GM12892 (cell line): ENCODE data around the gene CIAO2B.

Source experiments
- DNase-seq: peaks from one replicate; pipeline ENCODE4 v3.0.0; 2011; ENCODE audit not compliant: insufficient read length
- FAIRE-seq: peaks from 2 replicates; lab custom pipeline; 2011; peaks lifted over from hg19 to GRCh38; lab: Jason Lieb, UNC
- POLR2A ChIP-seq: IDR thresholded peaks from 2 replicates; pipeline ENCODE4 v1.6.1; 2011; ENCODE audit warnings: low read depth, low read length, control low read depth
- POLR2AphosphoS5 ChIP-seq: IDR thresholded peaks from 2 replicates; pipeline ENCODE4 v1.6.1; 2011; ENCODE audit warnings: low read depth, low read length, control low read depth
- TAF1 ChIP-seq: IDR thresholded peaks from 2 replicates; pipeline ENCODE4 v1.6.1; 2011; ENCODE audit warnings: low read depth, mild to moderate bottlenecking, control low read depth, low read length, borderline replicate concordance

Gene CIAO2B

DNA sequence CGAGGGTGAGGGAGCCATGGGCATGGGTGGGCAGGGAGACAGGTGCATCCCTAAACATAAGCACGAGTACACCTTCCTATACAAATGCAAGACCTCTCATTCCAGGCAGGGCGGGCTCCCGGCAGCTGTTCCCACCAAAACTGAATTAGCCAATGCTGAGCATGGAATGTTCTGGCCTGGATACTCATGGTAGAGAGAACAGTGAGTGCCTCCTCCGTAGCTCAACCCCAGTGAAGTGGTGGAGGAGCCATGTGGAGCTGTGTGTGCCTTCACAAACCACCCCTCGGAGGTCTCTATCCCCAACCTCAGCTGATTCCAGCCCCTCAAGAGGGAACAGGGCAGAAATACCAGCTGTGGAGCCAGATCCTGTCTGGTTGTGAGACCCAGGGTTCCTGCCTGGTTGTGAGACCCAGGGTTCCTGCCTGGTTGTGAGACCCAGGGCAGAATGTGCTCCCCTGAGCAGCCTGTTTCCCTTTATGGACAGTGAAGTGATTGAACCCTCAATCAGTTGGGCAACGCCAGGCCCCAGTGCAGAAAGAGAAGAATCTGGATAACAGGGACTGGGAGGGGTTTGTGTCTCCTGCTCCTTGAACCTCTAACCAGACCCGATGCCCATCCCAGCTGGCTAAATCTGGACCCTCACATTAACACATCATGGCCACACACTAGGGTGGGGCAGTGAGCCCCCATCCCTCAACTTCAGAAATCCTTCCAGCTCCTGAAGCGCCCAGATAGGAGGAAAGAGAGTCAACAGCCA, 13.1 kb downstream of the CIAO2B start:
- DNase-seq (no peak), FAIRE-seq (no peak)
- TF ChIP-seq POLR2AphosphoS5 (no peak), POLR2A (no peak), TAF1 (no peak)

DNA sequence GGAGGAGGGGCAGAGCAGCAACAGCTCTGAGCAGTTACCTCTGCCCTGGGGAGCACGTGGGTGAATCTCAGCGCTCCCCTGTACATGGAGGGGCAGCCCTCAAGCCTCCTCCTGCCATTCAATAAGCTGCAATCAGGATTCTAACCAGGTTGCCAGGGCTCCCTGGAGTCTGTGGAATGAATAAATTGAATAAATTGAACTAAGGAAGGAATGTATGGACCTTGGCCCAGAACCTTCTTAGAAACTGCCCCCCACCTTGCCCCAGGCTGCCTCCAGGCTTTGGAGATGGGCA, 14.0 kb downstream of the CIAO2B start:
- no peak for TF ChIP-seq TAF1
- TF ChIP-seq POLR2A: no peak
- no peak for TF ChIP-seq POLR2AphosphoS5
- FAIRE-seq (no peak), DNase-seq (no peak)

DNA sequence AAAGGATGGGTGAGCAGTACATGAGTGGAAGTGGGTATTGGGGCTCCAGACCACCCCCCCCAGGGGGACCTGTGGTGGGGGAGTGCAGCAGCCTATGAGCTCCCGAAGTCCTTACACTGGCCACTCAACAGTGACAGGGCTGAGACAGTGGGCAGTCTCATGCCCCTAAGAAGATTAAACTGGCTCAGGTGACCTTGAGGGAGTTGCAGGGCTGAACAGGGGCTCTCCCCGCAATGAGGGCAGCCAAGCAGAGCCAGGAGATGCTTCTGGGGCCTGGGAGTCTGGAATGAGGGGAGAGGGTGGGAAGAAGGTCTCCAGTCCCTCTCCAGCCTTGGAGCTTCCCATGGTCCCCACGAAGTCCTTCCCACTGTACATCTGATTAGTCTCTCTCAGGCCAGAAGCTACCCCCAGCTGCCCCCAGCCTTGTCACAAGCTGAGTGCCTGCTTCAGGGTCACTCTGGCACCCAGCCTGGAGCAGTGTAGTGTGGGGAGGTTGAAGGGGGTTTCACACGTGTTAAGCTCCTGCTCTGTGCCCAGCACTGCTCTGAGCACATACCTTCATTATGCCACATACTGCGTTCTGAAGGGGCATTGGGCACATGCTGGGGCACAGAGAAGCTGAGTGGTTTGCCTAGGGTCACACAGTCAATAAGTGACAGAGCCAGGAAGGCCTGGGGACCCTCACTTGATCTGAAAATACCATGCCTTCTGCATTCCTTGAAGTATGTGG, 14.5 kb downstream of the CIAO2B start:
- FAIRE-seq (no peak), DNase-seq (no peak)
- TF ChIP-seq POLR2AphosphoS5 (no peak), TAF1 (no peak), POLR2A (no peak)

DNA sequence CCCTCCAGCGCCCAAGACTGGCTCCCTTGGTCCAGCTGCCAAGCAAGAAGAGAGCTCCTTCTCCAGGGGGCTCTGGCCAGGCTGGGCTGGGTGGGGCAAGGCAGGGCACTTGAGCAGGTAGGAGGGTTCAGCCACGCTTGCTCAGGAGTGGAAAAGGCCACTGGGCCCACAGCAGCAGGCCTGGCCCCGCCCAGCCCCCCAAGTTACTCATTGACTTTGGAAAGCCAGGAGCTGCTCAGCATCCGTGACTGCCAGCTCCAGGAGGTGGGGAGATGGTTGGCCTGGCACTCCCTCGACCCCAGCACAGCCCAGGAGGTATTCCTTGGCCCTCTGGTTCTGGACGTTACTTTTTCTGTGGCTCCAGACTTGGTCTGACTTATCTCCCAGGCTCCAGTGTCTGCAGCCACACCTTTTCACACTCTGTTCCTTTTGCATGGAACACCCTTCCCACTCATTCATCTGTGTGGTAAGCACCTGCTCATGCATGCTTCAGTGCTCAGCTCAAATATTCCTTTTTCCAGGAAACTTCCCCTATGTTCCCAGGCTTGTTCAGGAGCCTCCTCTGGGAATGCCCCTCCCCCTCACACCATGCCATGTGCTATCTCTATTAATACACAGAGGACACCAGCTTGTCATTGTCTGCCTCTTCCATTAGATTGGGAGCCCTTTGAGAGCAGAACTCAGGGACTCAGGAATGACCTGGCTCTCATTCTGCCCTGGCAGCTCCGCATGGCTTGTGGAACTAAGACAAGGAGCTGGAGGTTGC, 15.2 kb downstream of the CIAO2B start, which contains the start of gene CDH16:
Gene CDH16 (minus strand): TSS at position 83 of the 766 bp plus-strand sequence. CDS start 820 bp downstream, outside the sequence.
- no peak for FAIRE-seq
- DNase-seq: no peak
- no peak for TF ChIP-seq TAF1
- no peak for TF ChIP-seq POLR2A
- no peak for TF ChIP-seq POLR2AphosphoS5

DNA sequence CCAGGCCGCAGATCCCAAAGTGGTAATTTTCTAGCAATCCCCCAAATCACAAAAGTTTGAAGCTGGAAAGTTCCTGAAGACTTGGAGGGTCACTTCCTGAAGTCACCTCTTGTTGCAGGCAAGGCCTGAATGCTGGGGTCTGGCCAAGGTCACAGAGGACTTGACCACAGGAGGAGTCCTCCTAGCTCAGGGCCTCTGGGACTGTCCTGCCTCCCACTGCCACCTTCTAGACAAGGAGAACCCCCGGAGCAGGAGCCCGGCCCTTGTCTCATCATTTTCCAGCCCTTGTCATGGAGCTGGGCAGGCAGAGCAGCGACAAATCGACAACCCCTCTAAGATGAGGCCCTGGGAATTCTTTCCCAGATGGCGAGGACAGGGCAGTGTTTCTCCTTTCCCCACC, 15.8 kb downstream of the CIAO2B start:
- no peak for DNase-seq
- FAIRE-seq: no peak
- TF ChIP-seq POLR2A: no peak
- no peak for TF ChIP-seq POLR2AphosphoS5
- no peak for TF ChIP-seq TAF1

DNA sequence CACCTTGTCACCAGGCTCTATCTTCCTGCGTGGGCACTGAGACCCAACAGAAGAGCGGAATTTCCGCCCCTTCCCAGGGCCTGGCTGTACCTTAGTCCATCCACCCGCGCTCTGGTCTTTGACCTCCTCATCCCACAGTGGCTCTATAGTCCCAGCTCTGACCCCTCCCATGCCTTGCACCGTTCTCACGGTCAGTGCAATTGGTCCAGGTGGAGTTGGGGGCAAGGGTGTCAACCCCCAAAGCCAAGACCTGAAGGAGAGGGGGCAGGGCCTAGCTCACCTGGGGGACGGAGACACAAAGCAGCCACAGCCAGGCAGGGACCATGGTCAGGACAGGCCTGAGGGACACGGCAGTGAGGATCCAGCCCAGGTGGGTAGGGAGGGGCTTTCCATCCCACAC, 16.5 kb downstream of the CIAO2B start:
- FAIRE-seq (no peak), DNase-seq (no peak)
- no peak for TF ChIP-seq POLR2AphosphoS5
- TF ChIP-seq TAF1: no peak
- TF ChIP-seq POLR2A: no peak

DNA sequence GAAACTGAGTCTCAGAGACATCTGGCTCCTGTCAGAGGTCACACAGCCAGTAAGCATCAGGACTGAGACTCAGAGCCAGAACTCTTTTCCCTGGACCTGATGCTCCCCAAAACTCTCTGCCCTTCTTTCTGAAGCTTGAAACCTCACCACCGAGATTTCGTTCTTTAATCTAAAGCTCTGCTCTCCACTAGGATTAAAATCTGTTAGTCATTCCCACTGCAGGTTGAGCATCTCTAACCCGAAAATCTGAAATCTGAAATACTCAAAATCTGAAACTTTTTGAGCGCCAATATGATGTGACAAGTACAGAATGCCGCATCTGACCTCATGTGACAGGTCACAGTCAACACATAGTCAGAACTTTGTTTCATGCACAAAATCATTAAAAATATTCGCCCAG, 17.7 kb downstream of the CIAO2B start:
- no peak for DNase-seq
- no peak for TF ChIP-seq TAF1
- no peak for TF ChIP-seq POLR2A
- TF ChIP-seq POLR2AphosphoS5: no peak
- no peak for FAIRE-seq

DNA sequence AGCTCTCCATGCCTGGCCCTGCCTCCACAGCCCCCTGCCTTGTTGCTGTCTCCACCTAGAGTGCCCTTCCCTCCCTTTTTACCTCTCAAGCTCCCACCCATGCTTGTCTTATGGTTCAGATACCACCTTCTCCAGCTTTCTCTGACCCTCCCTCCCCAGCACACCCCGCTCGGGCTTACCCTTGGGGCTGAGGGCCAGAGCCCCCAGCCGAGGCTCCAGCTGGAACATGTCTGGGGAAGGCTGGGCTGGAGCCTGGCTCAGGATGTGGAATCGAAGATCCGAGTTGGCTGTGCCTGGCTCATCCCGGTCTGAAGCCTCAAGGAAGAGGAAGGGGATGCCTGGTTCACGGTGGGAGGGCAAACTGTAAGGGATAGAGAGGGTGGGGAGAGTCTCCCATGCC, 19.2 kb downstream of the CIAO2B start:
- no peak for FAIRE-seq
- no peak for TF ChIP-seq POLR2AphosphoS5
- TF ChIP-seq TAF1: no peak
- TF ChIP-seq POLR2A: no peak
- no peak for DNase-seq

DNA sequence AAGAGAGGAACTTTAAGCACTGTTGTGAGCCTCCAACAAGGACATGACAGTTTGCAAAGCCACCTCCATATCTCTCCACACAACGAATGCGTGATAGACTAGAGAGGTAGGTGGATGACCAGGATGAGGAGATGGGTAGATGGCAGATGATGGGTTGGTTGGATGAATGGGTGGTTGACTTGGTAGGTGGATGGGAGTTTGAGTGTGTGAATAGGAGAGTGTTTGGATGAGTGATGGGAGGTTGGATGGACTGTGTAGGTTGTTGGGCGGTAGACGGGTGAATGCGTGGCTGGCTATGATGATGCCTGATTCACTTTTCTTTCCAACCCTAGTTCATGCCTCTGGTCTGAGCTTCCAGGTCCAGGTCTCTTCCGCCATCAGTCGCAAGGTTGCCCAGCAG, 19.7 kb downstream of the CIAO2B start:
- DNase-seq (no peak), FAIRE-seq (no peak)
- no peak for TF ChIP-seq POLR2AphosphoS5
- no peak for TF ChIP-seq POLR2A
- TF ChIP-seq TAF1: no peak

DNA sequence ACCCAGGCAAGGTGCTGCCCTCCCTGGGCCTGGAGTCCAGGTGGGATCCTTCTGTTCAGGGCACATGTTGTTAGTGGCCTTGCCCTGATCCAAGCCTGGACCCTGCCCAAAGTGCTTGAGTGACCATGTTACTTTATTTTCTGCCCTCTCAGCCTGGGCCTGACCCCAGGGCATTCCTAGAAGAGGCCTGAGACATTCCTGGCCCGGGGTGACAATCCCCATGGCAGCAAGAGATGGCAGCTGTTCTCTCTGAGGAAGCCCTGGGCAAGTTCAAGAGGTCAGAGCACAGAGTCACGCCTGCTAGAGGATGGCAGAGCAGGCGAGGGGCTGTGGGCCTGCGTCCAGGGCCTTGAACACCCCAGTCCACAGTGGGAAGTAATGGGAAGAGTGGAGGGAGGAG, 20.5 kb downstream of the CIAO2B start:
- TF ChIP-seq POLR2AphosphoS5: no peak
- TF ChIP-seq POLR2A: no peak
- no peak for TF ChIP-seq TAF1
- no peak for FAIRE-seq
- no peak for DNase-seq

DNA sequence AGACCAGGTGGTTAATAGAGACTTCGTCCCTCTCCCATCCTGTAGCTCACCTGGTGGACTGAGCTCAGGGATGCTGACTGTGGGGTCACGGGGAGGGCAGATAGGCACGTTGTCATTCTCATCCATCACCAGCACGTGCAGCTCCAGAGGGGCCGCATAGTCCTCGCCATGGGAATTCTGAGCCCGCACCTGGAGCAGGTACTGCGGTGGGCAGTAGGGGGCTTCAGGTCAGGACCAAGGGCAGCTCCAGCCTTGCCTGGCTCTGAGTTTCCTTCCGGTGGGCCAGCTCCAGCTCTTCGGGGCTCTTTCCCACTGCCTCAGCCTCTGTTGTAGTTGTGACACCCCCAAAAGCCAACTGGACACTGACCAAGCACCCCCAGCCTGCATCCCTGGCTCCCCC, 21.1 kb downstream of the CIAO2B start:
- TF ChIP-seq POLR2AphosphoS5: no peak
- TF ChIP-seq TAF1: no peak
- no peak for TF ChIP-seq POLR2A
- DNase-seq: no peak
- no peak for FAIRE-seq
